Thymus (tissue), 11 donors: ENCODE results near the gene ZNF324. TPM values are rescaled to one million over a fixed set of nuclear protein-coding genes. Genes with fewer than 3 reads are reported as not detected.
A peak's percentile ranks its signal among the peaks of the same experiment; 100 is the strongest.
"Not testable (repeated sequence)": the region's sequence is repeated elsewhere in the genome, so short reads cannot be mapped to it uniquely, and the experiment has no call there.

Experiments
- DNase-seq, 9 donors: peaks; one replicate each; pipeline ENCODE4 v3.0.0-alpha.2; 2013; ENCODE audit warnings: low spot score in 9 of 9, low read depth in 6 of 9, missing footprints in 1 of 9
- H3K27ac ChIP-seq, 2 donors: one replicate each; pipeline ENCODE4 v1.5.1; 2013; ENCODE audit warnings: control low read depth in 1 of 2, low read depth in 1 of 2, low read length in 1 of 2, mild to moderate bottlenecking in 1 of 2, moderate library complexity in 1 of 2
- H3K27me3 ChIP-seq, 2 donors: one replicate each; pipeline ENCODE4 v1.5.1; 2013; ENCODE audit warnings: low read length in 1 of 2; ENCODE audit not compliant: control insufficient read depth in 2 of 2, insufficient read depth in 1 of 2
- H3K36me3 ChIP-seq, 2 donors: one replicate each; pipeline ENCODE4 v1.5.1; 2013; ENCODE audit warnings: low read length in 1 of 2, mild to moderate bottlenecking in 1 of 2, moderate library complexity in 1 of 2; ENCODE audit not compliant: control insufficient read depth in 2 of 2, insufficient read depth in 2 of 2
- H3K4me1 ChIP-seq, 2 donors: one replicate each; pipeline ENCODE4 v1.5.1; 2013; ENCODE audit warnings: low read length in 2 of 2; ENCODE audit not compliant: control insufficient read depth in 2 of 2, insufficient read depth in 2 of 2
- H3K4me3 ChIP-seq, 2 donors: one replicate each; pipeline ENCODE4 v1.5.1; 2013; ENCODE audit warnings: low read length in 2 of 2, control low read depth in 1 of 2, mild to moderate bottlenecking in 1 of 2
- H3K9me3 ChIP-seq, 2 donors: one replicate each; pipeline ENCODE4 v1.5.1; 2013; ENCODE audit warnings: low read length in 1 of 2, mild to moderate bottlenecking in 1 of 2; ENCODE audit not compliant: control insufficient read depth in 2 of 2, insufficient read depth in 1 of 2
- WGBS: extraction: QIAGEN DNeasy Blood & Tissue Kit; methylation state at CpG from one replicate; pipeline ENCODE4 v1.1.7; 2013; 5-methylcytosine and 5-hydroxymethylcytosine counted together
- polyA plus RNA-seq: library from polyadenylated mRNA; stranded (reverse); fragments of 200-250 nt; gene quantifications from one replicate; pipeline ENCODE4 v1.2.3, GENCODE V29; 2013
- total RNA-seq: library from RNA; stranded (reverse); fragments of 120-200 nt; gene quantifications from one replicate; pipeline ENCODE4 v1.2.4, GENCODE V29; 2013
- donor health status: healthy.

The ZNF324 gene
- total and polyA plus RNA-seq, 2 donors, result 5.6 to 10.9 TPM

DNA sequence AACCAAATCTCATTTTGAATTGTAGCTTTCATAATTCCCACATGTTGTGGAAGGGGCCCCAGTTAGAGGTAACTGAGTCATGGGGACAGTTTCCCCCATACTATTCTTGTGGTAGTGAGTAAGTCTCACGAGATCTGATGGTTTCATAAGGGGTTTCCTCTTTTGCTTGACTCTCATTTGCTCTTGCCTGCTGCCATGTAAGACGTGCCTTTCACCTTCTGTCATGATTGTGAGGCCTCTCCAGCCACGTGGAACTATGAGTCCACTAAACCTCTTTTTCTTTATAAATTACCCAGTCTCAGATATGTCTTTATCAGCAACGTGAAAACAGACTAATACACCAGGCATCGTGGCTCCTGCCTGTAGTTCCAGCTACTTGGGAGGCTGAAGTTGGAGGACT is 16.9 kb upstream of the ZNF324 start:
- not testable (repeated sequence) for H3K27ac ChIP-seq, DNase-seq, H3K27me3 ChIP-seq, H3K4me3 ChIP-seq, H3K4me1 ChIP-seq
- H3K36me3 ChIP-seq, result peaks cover 4 to 15% of the 10 kb centered on the region in 2 donors
- WGBS, result 63% methylated on average over 5 of the region's 5 CpGs
- peaks cover 4 to 12% of the 10 kb centered on the region in 2 donors for H3K9me3 ChIP-seq

- 14% methylated on average over 11 of the region's 11 CpGs for WGBS
- H3K27me3 ChIP-seq, result peaks cover 5 to 6% of the 10 kb centered on the region in 2 donors
- peaks cover 0 to 6% of the 10 kb centered on the region in 2 donors for H3K4me1 ChIP-seq
- DNase-seq, result peak in 1 of 9 donors; percentile 26
- peak overlapping the region; percentile 53 to 92 for H3K4me3 ChIP-seq
- H3K9me3 ChIP-seq, result peaks cover 4 to 12% of the 10 kb centered on the region in 2 donors
- H3K36me3 ChIP-seq, result peaks cover 4 to 22% of the 10 kb centered on the region in 2 donors
- peak overlapping the region in 1 of 2 donors; percentile 57 for H3K27ac ChIP-seq
Observed at GRCh38 chr19:58450856-58451357, 16.0 kb upstream of the ZNF324 start.

- Histone ChIP-seq H3K4me3 (peak within 1 kb of the TSS; percentile 53 to 92), H3K27ac (peak within 1 kb of the TSS; percentile 49 to 57), H3K36me3 (peaks cover 6 to 27% of the 10 kb centered on the region in 2 donors), H3K9me3 (peaks cover 4 to 12% of the 10 kb centered on the region in 2 donors), H3K27me3 (peaks cover 5 to 6% of the 10 kb centered on the region in 2 donors), H3K4me1 (peaks cover 0 to 6% of the 10 kb centered on the region in 2 donors)
- peak; percentile 91 to 98 (median 93) for DNase-seq
- WGBS, result under 1% methylated on average over 79 of the region's 79 CpGs
Observed at GRCh38 chr19:58451358-58452101, 15.3 kb upstream of the ZNF324 start, which contains the start of gene ZNF324B. TSS of gene ZNF324B (plus strand) at chr19:58451622. CDS start at chr19:58453702, 2,080 bp downstream.

GRCh38 chr19:58453743-58454142 is 13.1 kb upstream of the ZNF324 start:
- Histone ChIP-seq H3K4me3 (no peak overlapping the region), H3K27ac (no peak overlapping the region), H3K27me3 (peaks cover 5 to 6% of the 10 kb centered on the region in 2 donors), H3K36me3 (peaks cover 6 to 33% of the 10 kb centered on the region in 2 donors), H3K4me1 (peaks cover 0 to 6% of the 10 kb centered on the region in 2 donors), H3K9me3 (peaks cover 4 to 7% of the 10 kb centered on the region in 2 donors)
- WGBS, result 98% methylated on average over 6 of the region's 6 CpGs
- DNase-seq, result no peak

DNA sequence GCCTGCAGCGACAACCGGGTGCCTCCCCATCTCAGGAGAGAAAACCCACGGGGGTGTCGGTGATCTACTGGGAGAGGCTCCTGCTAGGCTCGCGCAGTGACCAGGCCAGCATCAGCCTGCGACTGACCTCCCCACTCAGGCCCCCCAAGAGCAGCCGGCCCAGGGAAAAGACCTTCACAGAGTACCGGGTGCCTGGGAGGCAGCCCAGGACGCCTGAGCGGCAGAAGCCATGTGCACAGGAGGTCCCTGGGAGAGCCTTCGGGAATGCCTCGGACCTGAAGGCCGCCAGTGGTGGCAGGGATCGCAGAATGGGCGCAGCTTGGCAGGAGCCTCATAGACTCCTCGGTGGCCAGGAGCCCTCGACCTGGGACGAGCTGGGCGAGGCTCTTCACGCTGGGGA is 11.6 kb upstream of the ZNF324 start:
- Histone ChIP-seq H3K36me3 (peaks cover 6 to 33% of the 10 kb centered on the region in 2 donors), H3K4me3 (no peak overlapping the region), H3K4me1 (peaks cover 0 to 6% of the 10 kb centered on the region in 2 donors), H3K27me3 (peaks cover 5 to 6% of the 10 kb centered on the region in 2 donors), H3K27ac (no peak overlapping the region), H3K9me3 (no peaks in the 10 kb centered on the region)
- 97% methylated on average over 20 of the region's 21 CpGs for WGBS
- no peak for DNase-seq

- DNase-seq, result no peak
Observed at GRCh38 chr19:58456111-58456510, 10.8 kb upstream of the ZNF324 start.

DNA sequence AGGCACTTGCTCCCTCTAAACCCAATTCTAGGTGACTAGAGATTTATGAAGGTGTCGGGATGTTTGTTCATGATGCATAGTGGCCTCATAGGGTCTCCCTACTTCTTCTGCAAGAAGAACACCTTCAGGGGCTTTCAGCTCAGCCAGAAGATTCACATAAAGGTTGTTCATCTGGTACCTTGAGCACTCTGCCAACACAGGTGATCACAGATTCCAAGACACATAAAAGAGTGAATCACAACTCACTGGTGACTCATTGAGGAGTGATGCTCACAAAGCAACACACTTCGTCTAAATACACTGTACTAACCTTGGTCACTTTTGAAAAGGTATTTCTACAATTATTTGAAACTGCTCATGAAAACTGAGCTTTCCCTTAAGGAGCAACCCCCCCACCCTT is 6.8 kb upstream of the ZNF324 start:
- H3K27me3 ChIP-seq, result no peaks in the 10 kb centered on the region
- no peak for DNase-seq
- peaks cover 2 to 17% of the 10 kb centered on the region in 2 donors for H3K36me3 ChIP-seq
- H3K4me1 ChIP-seq, result no peaks in the 10 kb centered on the region
- 97% methylated on average over 2 of the region's 2 CpGs for WGBS
- no peak overlapping the region for H3K27ac ChIP-seq
- no peaks in the 10 kb centered on the region for H3K9me3 ChIP-seq
- no peak overlapping the region for H3K4me3 ChIP-seq

More at GRCh38 chr19:58456111-58456510, 10.8 kb upstream of the ZNF324 start:
- H3K4me1 ChIP-seq, result peaks cover 0 to 1% of the 10 kb centered on the region in 2 donors
- H3K27ac ChIP-seq, result no peak overlapping the region
- no peak overlapping the region for H3K4me3 ChIP-seq
- peaks cover 6 to 33% of the 10 kb centered on the region in 2 donors for H3K36me3 ChIP-seq
- 97% methylated on average over 35 of the region's 35 CpGs for WGBS
- no peaks in the 10 kb centered on the region for H3K9me3 ChIP-seq
- H3K27me3 ChIP-seq, result peaks cover under 1 to 2% of the 10 kb centered on the region in 2 donors

DNA sequence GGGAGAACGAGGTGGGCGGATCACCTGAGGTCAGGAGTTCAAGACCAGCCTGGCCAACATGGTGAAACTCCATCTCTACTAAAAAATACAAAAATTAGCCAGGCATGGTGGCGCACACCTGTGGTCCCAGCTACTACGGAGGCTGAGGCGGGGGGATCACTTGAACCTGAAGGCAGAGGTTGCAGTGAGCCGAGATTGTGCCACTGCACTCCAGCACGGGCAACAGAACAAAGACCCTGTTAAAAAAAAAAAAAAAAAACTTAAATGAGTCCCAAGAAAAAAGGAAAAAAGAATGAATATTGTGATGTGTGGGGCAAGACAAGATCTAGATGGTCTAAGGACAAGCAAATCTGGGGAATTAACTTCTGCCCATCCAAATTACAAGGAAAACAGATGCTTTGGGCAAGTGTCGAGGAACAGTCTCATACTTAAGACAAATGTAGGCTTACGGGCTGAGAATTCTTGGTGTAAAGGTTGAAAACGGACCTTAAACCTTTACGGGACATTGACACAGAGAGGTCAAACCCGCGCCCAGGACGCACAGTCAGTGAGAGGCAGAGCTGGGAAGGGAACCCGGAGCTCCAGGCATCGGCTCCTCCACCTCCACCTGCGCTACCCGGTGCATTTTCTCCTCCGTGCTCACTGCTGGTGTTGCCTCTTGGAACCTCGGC is 656 bp upstream of the ZNF324 start:
- DNase-seq, result no peak
- Histone ChIP-seq H3K4me1 (peaks cover 0 to 14% of the 10 kb centered on the region in 2 donors), H3K9me3 (no peaks in the 10 kb centered on the region), H3K36me3 (peaks cover 10 to 16% of the 10 kb centered on the region in 2 donors), H3K4me3 (peak overlapping the region; percentile 61 to 89), H3K27me3 (peaks cover 7 to 14% of the 10 kb centered on the region in 2 donors), H3K27ac (no peak overlapping the region)
- 41% methylated on average over 20 of the region's 20 CpGs for WGBS
